Measurements from ENCODE around the gene APBA1.

Gene APBA1

DNA sequence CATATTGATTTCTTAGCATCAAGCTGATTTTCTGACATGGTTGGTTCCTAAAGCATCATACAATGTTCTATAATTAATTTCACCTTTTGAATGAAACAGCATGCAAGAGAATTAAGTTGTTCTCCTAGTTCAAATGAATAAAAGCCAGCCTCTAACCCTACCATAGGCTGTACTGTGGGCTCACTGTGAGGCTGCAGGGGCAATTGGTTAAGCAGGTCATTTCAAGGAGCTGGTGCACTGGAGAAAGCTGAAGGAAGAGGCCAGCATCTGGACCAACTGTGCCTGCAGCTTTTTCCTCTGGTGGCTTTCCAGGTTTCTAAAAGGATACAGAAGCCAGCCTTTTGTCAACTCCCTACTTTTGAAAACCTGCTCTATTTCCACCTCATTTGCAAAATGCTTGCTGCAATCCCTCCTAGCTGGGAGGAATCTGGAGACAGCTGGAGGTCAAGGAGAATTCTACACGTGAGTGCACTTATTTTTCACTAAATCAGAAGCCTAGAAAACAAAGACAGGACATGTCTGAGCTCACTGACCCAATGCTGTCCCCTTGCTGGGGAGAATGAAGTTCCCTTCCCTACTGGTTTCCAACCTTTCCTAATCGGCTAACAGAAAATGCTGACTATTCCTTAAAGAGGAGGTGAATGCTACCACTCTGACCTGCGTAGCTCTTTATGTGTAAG is 158.9 kb downstream of the APBA1 start:
- no peaks in the 10 kb centered on the region for H3K36me3 Mint-ChIP-seq
- no peak overlapping the region for H3K4me3 Mint-ChIP-seq
- no peaks in the 10 kb centered on the region for H3K9me3 Mint-ChIP-seq
- no peaks in the 10 kb centered on the region for H3K4me1 Mint-ChIP-seq
- ATAC-seq (no peak), DNase-seq (ENCODE audit: low spot score in 2 of 2) (no peak)
- H3K27ac Mint-ChIP-seq: no peak overlapping the region

GRCh38 chr9:69504058-69504457 is 168.1 kb downstream of the APBA1 start:
- Mint-ChIP-seq H3K36me3 (no peaks in the 10 kb centered on the region), H3K9me3 (no peaks in the 10 kb centered on the region), H3K4me3 (no peak overlapping the region), H3K27ac (no peak overlapping the region), H3K4me1 (peaks cover 16% of the 10 kb centered on the region)
- no peak for ATAC-seq
- no peak for DNase-seq (ENCODE audit: low spot score in 2 of 2)

DNA sequence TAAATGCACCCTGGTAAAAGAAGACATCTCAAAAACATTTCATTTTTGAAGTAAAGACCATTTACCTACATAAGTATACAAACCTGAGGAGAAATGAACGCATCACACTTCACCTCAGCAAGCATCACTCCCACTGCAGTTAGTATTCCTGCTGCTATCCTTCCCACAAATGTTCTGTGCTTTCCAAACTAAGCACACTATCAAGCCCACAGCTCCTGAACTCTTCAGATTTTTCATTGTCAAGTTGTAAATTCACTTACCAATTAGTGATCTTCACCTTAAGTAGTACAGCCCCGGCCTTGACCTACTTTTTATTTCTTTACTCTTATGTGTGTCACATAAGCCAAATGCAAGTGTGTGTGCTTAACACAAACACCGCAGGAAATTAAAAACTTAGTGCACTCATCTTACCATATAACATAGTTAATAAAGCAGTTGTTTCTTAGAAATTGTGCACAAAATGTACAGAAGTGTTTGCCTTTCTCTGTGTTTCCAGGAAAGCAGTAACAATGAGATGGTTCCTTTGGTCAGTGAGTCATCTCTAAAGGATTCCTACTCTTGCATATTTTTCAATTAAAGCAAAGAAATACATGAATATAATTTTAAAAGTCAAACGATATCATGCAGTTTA is 169.4 kb downstream of the APBA1 start:
- DNase-seq (ENCODE audit: low spot score in 2 of 2) (no peak), ATAC-seq (peak; percentile 81)
- Mint-ChIP-seq H3K4me3 (peak overlapping the region; percentile 0), H3K27ac (no peak overlapping the region), H3K4me1 (peaks cover 16% of the 10 kb centered on the region), H3K36me3 (no peaks in the 10 kb centered on the region), H3K9me3 (no peaks in the 10 kb centered on the region)

DNA sequence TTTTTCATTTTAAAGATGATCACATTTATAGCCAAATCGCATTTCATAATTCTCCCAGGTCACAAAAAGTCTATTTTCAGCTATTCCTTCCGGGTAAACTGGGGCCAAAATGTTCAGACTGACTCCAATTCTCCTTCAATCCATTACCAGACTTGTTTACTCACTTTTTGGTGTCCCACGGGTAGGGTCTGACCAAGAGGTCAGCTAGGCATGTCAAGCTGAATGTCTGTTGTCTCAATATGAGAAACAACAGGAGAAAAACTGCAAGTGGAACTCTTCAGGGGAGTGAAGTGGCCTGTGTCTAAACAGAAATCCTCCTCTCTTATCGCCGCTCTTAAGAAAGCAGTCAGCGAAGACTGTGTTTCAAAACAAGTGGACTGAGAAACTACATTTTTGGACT is 171.3 kb downstream of the APBA1 start:
- ATAC-seq: no peak
- no peak overlapping the region for H3K4me3 Mint-ChIP-seq
- H3K36me3 Mint-ChIP-seq: no peaks in the 10 kb centered on the region
- no peak for DNase-seq (ENCODE audit: low spot score in 2 of 2)
- no peaks in the 10 kb centered on the region for H3K9me3 Mint-ChIP-seq
- no peak overlapping the region for H3K27ac Mint-ChIP-seq
- H3K4me1 Mint-ChIP-seq: peaks cover 15% of the 10 kb centered on the region

GRCh38 chr9:69499959-69500358 is 172.2 kb downstream of the APBA1 start:
- Mint-ChIP-seq H3K9me3 (no peaks in the 10 kb centered on the region), H3K4me1 (peaks cover 11% of the 10 kb centered on the region), H3K36me3 (no peaks in the 10 kb centered on the region), H3K27ac (no peak overlapping the region), H3K4me3 (no peak overlapping the region)
- DNase-seq (ENCODE audit: low spot score in 2 of 2) (no peak), ATAC-seq (no peak)

DNA sequence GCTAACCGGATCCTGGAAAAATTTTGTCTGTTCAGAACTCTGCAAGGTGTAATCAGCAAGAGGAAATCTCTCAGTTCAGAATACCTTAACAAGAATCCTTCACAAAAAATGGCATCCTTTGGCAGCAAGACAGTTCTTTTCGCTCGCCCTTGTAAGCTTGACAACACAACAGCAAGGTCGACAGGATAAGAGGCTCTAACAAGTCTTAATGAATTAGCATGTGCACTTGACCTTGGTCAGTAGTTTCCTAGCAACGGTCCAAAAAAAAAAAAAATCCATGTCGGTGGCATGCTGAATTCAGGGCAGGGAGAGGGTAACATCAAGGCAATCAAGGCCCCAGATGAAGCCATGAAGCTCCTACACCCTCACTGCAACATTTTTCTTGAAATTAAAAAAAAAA is 172.8 kb downstream of the APBA1 start:
- Mint-ChIP-seq H3K4me1 (peaks cover 11% of the 10 kb centered on the region), H3K4me3 (no peak overlapping the region), H3K27ac (no peak overlapping the region), H3K36me3 (no peaks in the 10 kb centered on the region), H3K9me3 (no peaks in the 10 kb centered on the region)
- DNase-seq (ENCODE audit: low spot score in 2 of 2) (no peak), ATAC-seq (no peak)

GRCh38 chr9:69498470-69498869 is 173.7 kb downstream of the APBA1 start:
- H3K36me3 Mint-ChIP-seq: no peaks in the 10 kb centered on the region

GRCh38 chr9:69497816-69498215 is 174.4 kb downstream of the APBA1 start:
- ATAC-seq: no peak
- no peak for DNase-seq (ENCODE audit: low spot score in 2 of 2)
- Mint-ChIP-seq H3K27ac (no peak overlapping the region), H3K9me3 (no peaks in the 10 kb centered on the region), H3K4me1 (peaks cover 4% of the 10 kb centered on the region), H3K4me3 (no peak overlapping the region), H3K36me3 (no peaks in the 10 kb centered on the region)

More at GRCh38 chr9:69498470-69498869, 173.7 kb downstream of the APBA1 start:
- Mint-ChIP-seq H3K9me3 (no peaks in the 10 kb centered on the region), H3K4me3 (no peak overlapping the region), H3K27ac (no peak overlapping the region), H3K4me1 (peaks cover 10% of the 10 kb centered on the region)
- ATAC-seq (no peak), DNase-seq (ENCODE audit: low spot score in 2 of 2) (no peak)

DNA sequence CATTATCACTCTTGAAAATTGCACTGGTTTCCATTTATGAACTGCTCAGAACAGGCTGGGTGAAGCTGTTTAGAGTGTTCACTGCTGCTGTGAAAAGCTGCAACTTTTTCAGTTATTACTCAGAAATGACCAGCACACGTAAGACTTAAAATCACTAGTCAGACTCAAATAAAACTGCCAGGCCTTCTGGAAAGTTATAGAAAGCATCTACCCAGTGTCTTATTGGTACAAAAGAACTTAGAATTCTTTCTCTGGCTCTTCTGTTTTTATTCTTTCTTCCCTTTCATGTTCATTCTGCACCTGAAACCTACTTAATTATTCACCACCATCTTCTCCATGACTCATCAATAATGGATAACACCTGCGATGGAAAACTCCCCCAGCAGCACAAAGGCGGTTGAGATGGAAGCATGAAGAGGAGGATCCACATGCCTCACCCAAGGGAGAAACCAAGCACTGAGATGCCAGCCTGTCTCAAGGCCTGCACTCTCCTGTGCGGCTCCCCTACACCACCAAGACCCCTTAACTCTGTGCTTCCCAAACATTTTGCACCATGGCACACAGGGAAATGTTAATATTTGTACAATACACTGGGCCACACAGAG is 175.2 kb downstream of the APBA1 start:
- ATAC-seq: peak; percentile 15
- Mint-ChIP-seq H3K4me1 (no peaks in the 10 kb centered on the region), H3K27ac (no peak overlapping the region), H3K9me3 (no peaks in the 10 kb centered on the region), H3K36me3 (no peaks in the 10 kb centered on the region), H3K4me3 (no peak overlapping the region)
- DNase-seq (ENCODE audit: low spot score in 2 of 2): no peak

DNA sequence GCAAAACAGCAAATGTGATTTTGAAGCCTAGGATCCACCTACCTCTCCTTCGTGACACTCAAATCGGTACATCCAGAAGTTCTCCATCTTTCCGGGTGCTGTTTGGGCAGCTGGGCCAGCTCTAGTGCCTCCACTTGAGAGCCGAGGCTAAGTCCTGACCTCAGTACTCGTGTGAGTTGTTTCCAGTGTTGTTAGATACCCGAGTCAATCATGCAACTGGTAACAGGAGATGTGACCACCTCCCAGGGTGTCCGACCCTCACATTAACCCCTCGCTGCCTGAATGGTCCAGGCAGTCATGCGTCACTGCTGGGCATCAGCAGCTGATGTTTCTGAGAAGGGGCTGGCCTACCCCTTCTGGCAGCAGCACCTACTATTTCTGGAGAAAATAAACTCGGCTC is 176.9 kb downstream of the APBA1 start:
- Mint-ChIP-seq H3K4me1 (no peaks in the 10 kb centered on the region), H3K4me3 (no peak overlapping the region), H3K36me3 (no peaks in the 10 kb centered on the region), H3K27ac (no peak overlapping the region), H3K9me3 (no peaks in the 10 kb centered on the region)
- DNase-seq (ENCODE audit: low spot score in 2 of 2) (no peak), ATAC-seq (no peak)

- DNase-seq (ENCODE audit: low spot score in 2 of 2) (no peak), ATAC-seq (peak; percentile 42)
- Mint-ChIP-seq H3K4me1 (no peaks in the 10 kb centered on the region), H3K4me3 (no peak overlapping the region), H3K36me3 (no peaks in the 10 kb centered on the region), H3K9me3 (no peaks in the 10 kb centered on the region), H3K27ac (no peak overlapping the region)
These were observed 177.4 kb downstream of the APBA1 start for GRCh38 chr9:69494763-69495162.

- Mint-ChIP-seq H3K27ac (no peak overlapping the region), H3K36me3 (no peaks in the 10 kb centered on the region), H3K4me1 (no peaks in the 10 kb centered on the region), H3K9me3 (no peaks in the 10 kb centered on the region), H3K4me3 (no peak overlapping the region)
- ATAC-seq (no peak), DNase-seq (ENCODE audit: low spot score in 2 of 2) (no peak)
These were observed 178.0 kb downstream of the APBA1 start for GRCh38 chr9:69494208-69494607.

DNA sequence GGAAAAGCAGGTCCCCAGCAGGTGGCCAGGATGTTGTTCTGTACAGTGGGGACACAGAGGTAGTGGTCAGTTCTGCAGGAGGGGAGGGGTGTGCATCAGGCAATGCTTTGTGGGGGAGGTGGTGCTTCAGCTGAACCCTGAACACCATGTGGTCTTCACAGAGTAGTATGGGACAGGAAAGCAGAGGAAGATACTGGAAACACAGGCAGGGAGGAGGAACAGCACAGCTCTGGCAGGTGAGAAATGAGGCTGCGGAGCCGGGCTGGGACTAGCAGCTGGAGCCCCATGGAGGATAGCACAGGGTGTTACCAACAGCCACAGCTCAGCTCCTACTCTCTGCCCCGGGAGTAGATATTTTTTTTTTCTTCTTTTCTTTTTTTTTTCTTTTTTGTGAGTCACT is 185.7 kb downstream of the APBA1 start:
- no peak for ATAC-seq
- Mint-ChIP-seq H3K4me3 (no peak overlapping the region), H3K36me3 (no peaks in the 10 kb centered on the region), H3K4me1 (peaks cover 11% of the 10 kb centered on the region), H3K9me3 (no peaks in the 10 kb centered on the region), H3K27ac (no peak overlapping the region)
- no peak for DNase-seq (ENCODE audit: low spot score in 2 of 2)

DNA sequence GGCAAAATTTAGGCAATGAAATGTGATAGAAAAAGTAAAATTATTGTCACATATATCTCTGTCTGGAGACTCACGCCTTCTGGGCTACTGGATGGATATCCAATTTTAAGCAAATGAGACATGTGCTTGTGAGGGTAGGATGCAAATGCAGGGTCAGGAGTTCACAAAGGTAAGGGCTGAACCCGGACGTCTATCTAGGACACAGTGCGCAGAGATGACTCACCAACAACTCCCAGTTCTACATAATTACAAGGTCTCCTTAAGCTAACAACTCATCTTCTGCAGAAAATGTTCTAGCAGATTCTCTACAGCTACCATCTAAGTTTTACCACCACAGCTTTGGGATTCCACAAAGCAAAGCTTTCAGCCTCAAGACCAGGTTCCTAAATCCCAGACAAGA is 186.7 kb downstream of the APBA1 start:
- ATAC-seq: peak; percentile 87
- no peak overlapping the region for H3K27ac Mint-ChIP-seq
- no peaks in the 10 kb centered on the region for H3K36me3 Mint-ChIP-seq

GRCh38 chr9:69483886-69484422 is 188.2 kb downstream of the APBA1 start:
- no peak for DNase-seq (ENCODE audit: low spot score in 2 of 2)
- Mint-ChIP-seq H3K4me1 (peaks cover 11% of the 10 kb centered on the region), H3K9me3 (no peaks in the 10 kb centered on the region), H3K4me3 (no peak overlapping the region), H3K36me3 (no peaks in the 10 kb centered on the region), H3K27ac (no peak overlapping the region)
- no peak for ATAC-seq

More for the DNA sequence above, 186.7 kb downstream of the APBA1 start:
- Mint-ChIP-seq H3K4me1 (peaks cover 11% of the 10 kb centered on the region), H3K4me3 (no peak overlapping the region), H3K9me3 (no peaks in the 10 kb centered on the region)
- DNase-seq (ENCODE audit: low spot score in 2 of 2): no peak

- H3K9me3 Mint-ChIP-seq: no peaks in the 10 kb centered on the region
- peak overlapping the region; percentile 57 for H3K4me3 Mint-ChIP-seq
- DNase-seq (ENCODE audit: low spot score in 2 of 2) (no peak), ATAC-seq (no peak)
- H3K36me3 Mint-ChIP-seq: no peaks in the 10 kb centered on the region
- H3K27ac Mint-ChIP-seq: no peak overlapping the region
- peaks cover 21% of the 10 kb centered on the region for H3K4me1 Mint-ChIP-seq
These were observed 195.4 kb downstream of the APBA1 start for GRCh38 chr9:69476797-69477196.
